Upper lobe of left lung (tissue), 6 donors: ENCODE measurements around the gene CCR9. TPM values are rescaled to one million over a fixed set of nuclear protein-coding genes. Genes with fewer than 3 reads are reported as not detected.
A peak's percentile ranks its signal among the peaks of the same experiment; 100 is the strongest.

Experiments used
- ATAC-seq, 2 donors: fragments of 200-7000 bp; cut with Tn5 transposase; one replicate each; pipeline ENCODE4 v1.9.1; 2022; ENCODE audit warnings: mild to moderate bottlenecking in 2 of 2, moderate library complexity in 2 of 2; ENCODE audit not compliant: low FRiP score in 2 of 2
- DNase-seq, 2 donors: peaks; one replicate each; pipeline ENCODE4 v3.0.0-alpha.2; 2019 to 2020
- H3K27ac ChIP-seq, 4 donors: fragments of 200-600 bp; sonication (generic); one replicate each; pipeline ENCODE4 v1.5.1; 2016 to 2019
- H3K27me3 ChIP-seq, 4 donors: fragments of 200-600 bp; sonication (generic); one replicate each; pipeline ENCODE4 v1.5.1; 2017 to 2019
- H3K36me3 ChIP-seq, 4 donors: fragments of 200-600 bp; sonication (generic); one replicate each; pipeline ENCODE4 v1.5.1; 2016 to 2019
- H3K4me1 ChIP-seq, 4 donors: fragments of 200-600 bp; sonication (generic); one replicate each; pipeline ENCODE4 v1.5.1; 2018 to 2019
- H3K4me3 ChIP-seq, 4 donors: fragments of 200-600 bp; sonication (generic); one replicate each; pipeline ENCODE4 v1.5.1; 2017 to 2019; ENCODE audit warnings: mild to moderate bottlenecking in 2 of 4, moderate library complexity in 1 of 4
- H3K9me3 ChIP-seq, 4 donors: fragments of 200-600 bp; sonication (generic); one replicate each; pipeline ENCODE4 v1.5.1; 2018 to 2019
- EP300 ChIP-seq, 4 donors: sonication (generic); formaldehyde crosslinking; IDR thresholded peaks; one replicate each; pipeline ENCODE4 v1.5.1; 2017; ENCODE audit warnings: antibody characterized with exemption in 4 of 4, control low read depth in 2 of 4
- POLR2A ChIP-seq, 4 donors: fragments of 450-650 bp; IDR thresholded peaks; one replicate each; pipeline ENCODE4 v1.5.1; 2016 to 2017; ENCODE audit warnings: antibody characterized with exemption in 4 of 4, mild to moderate bottlenecking in 2 of 4
- POLR2AphosphoS5 ChIP-seq, 2 donors: sonication (generic); formaldehyde crosslinking; IDR thresholded peaks; one replicate each; pipeline ENCODE4 v1.5.1; 2017; ENCODE audit warnings: antibody characterized with exemption in 2 of 2
- WGBS, 2 donors: methylation state at CpG; one replicate each; pipeline ENCODE4 v1.1.5; 2017 to 2018; 5-methylcytosine and 5-hydroxymethylcytosine counted together
- total RNA-seq, 6 donors: library from RNA; depleted of rRNA in 4 of 6; stranded (reverse); fragments of >200 nt in 4 of 6; gene quantifications; one replicate each; pipeline versions ENCODE4 v1.1.0 to v1.2.1, GENCODE V29; 2016 to 2021
- TF ChIP-seq, protein P1 (sequence below), 6 experiments: fragments of 450-650 bp in 4 of 6; fragments of 200-600 bp in 2 of 6; sonication (generic) in 2 of 6; IDR thresholded peaks; one replicate each; pipeline ENCODE4 v1.5.1; 2016 to 2019; ENCODE audit warnings: antibody characterized with exemption in 6 of 6
- donor health status: DM: no; HTN: no; CAD: no; lungs with moderate emphysema.
- donor health status: DM: no; HTN: yes; CAD: no; lungs with severe emphysema.

CCR9 gene
- total RNA-seq, 6 donors from 2014 or later, result 0.11 to 0.13 TPM; not detected in 4

DNA sequence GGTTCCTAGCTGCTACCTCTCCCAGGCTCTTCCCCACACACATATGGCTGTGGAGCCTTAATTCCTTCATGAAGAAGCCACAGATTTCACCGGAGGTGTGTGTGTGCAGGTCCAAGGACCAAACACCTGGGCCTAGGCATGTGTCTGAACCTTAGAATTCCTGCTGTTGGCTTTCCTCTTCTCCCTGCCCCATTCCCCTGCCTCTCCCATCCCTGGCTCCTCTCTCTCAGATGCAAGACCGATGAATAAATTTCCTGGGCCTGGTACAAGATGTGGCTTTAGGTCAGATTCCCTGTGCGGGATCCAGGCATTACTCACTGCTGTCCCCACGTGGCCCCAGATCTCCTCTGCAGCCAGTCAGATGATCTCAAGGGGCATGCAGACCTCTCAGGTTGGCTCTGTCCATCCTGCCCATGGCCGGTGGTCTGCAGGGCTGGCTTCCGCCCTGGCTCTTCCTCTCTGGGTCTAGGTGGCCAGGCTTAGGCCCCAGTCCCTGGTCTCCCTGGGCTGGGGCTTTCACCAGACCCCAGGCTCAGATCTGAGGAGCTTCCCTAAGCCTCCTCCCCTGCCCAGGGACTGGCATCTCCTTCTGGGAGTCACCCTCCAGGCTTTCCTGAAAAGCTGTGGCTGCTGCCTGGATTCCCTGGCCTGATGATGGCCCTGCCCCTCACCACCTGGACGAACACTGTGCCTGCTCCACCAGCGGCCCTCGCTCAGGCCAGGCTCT lies 20.5 kb downstream of the CCR9 start:
- no peak overlapping the region for H3K27ac ChIP-seq
- DNase-seq, result no peak

DNA sequence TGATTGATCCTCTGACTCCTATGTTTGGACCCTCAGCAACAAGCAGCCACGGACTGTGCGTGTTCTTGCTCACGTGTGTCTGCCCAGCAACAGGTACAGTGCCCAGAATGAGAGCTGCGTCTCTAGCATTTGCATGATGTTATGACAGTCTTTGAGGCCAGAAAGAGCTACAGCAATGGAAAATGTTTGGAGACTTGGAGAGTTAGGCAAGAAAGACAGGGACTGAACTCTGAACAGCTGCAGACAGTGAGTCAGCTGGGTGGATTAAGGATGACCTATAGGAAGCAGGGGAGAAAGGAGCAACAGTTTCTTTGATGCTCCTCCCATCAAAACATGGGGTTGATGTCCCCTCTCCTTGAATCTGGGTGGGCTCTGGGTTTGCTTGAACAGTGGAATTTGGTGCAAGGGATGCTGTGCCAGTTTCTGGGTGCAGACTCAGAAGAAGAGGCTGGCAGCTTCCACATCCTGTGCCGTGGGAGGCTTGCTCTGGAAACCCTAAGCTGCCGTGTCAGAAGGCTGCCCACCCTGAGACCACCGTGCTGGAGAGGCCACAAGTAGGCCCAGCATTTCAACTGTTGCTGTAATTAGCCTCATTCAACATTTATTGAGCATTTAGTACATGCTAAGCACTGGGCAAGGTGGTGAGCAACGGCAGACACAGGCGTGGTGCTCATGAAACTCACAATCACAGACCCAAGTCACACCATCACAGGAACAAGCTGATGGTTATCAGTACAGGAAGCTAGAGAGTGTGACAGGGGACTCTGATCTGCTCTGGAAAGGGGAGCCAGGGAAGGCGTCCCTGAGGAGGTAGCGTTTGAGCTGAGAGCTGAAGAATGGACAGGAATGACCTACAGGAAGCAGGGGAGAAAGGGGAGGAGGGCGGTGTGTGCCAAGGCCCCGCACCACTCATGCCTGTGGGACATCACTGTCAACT lies 21.7 kb downstream of the CCR9 start:
- ATAC-seq (peak in 1 of 2 donors; percentile 62), DNase-seq (no peak)
- no peak overlapping the region for H3K4me3 ChIP-seq
- WGBS, 2 donors, result 65 to 68% methylated on average over 12 to 13 of the region's 13 CpGs
- no peaks in the 10 kb centered on the region for H3K4me1 ChIP-seq
- no peak for TF ChIP-seq EP300 (IDR thresholded peaks at IDR 0.05)
- TF ChIP-seq POLR2AphosphoS5 (IDR thresholded peaks at IDR 0.05), result no peak
- TF ChIP-seq POLR2A (IDR thresholded peaks at IDR 0.05), result no peak
- TF ChIP-seq, protein P1, sequence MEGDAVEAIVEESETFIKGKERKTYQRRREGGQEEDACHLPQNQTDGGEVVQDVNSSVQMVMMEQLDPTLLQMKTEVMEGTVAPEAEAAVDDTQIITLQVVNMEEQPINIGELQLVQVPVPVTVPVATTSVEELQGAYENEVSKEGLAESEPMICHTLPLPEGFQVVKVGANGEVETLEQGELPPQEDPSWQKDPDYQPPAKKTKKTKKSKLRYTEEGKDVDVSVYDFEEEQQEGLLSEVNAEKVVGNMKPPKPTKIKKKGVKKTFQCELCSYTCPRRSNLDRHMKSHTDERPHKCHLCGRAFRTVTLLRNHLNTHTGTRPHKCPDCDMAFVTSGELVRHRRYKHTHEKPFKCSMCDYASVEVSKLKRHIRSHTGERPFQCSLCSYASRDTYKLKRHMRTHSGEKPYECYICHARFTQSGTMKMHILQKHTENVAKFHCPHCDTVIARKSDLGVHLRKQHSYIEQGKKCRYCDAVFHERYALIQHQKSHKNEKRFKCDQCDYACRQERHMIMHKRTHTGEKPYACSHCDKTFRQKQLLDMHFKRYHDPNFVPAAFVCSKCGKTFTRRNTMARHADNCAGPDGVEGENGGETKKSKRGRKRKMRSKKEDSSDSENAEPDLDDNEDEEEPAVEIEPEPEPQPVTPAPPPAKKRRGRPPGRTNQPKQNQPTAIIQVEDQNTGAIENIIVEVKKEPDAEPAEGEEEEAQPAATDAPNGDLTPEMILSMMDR (IDR thresholded peaks at IDR 0.05), result no peak
- H3K9me3 ChIP-seq, result no peaks in the 10 kb centered on the region
- no peak overlapping the region for H3K27ac ChIP-seq
- no peaks in the 10 kb centered on the region for H3K27me3 ChIP-seq
- H3K36me3 ChIP-seq, result no peaks in the 10 kb centered on the region

More for the DNA sequence above, 20.5 kb downstream of the CCR9 start:
- WGBS, 2 donors, result 75 to 92% methylated on average over 8 to 9 of the region's 9 CpGs
- Histone ChIP-seq H3K9me3 (no peaks in the 10 kb centered on the region), H3K4me3 (no peak overlapping the region), H3K36me3 (no peaks in the 10 kb centered on the region), H3K4me1 (no peaks in the 10 kb centered on the region), H3K27me3 (no peaks in the 10 kb centered on the region)
- TF ChIP-seq POLR2A (IDR thresholded peaks at IDR 0.05) (no peak), POLR2AphosphoS5 (IDR thresholded peaks at IDR 0.05) (no peak), EP300 (IDR thresholded peaks at IDR 0.05) (no peak)
- TF ChIP-seq, protein P1 (IDR thresholded peaks at IDR 0.05), result no peak
- ATAC-seq, result peak; percentile 38 to 68

DNA sequence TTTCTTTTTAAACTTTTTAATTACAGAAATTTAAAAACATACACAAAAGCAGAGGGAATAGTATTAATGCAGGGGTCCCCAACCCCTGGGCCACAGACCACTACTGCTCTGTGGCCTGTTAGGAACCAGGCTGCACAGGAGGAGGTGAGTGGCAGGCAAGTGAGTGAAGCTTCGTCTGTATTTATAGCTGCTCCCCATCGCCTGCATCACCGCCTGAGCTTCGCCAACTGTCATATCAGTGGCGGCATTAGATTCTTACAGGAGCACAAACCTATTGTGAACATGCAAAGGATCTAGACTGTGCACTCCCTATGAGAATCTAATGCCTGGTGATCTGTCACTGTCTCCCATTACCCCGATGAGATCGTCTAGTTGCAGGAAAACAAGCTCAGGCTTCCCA lies 22.4 kb downstream of the CCR9 start:
- Histone ChIP-seq H3K27ac (no peak overlapping the region), H3K9me3 (no peaks in the 10 kb centered on the region), H3K27me3 (no peaks in the 10 kb centered on the region), H3K36me3 (no peaks in the 10 kb centered on the region), H3K4me1 (no peaks in the 10 kb centered on the region), H3K4me3 (no peak overlapping the region)
- DNase-seq (no peak), ATAC-seq (no peak)
- WGBS, 2 donors, result 81 to 90% methylated on average over 7 of the region's 7 CpGs
- TF ChIP-seq POLR2AphosphoS5 (IDR thresholded peaks at IDR 0.05) (no peak), EP300 (IDR thresholded peaks at IDR 0.05) (no peak), POLR2A (IDR thresholded peaks at IDR 0.05) (no peak)
- TF ChIP-seq, protein P1 (IDR thresholded peaks at IDR 0.05), result no peak

DNA sequence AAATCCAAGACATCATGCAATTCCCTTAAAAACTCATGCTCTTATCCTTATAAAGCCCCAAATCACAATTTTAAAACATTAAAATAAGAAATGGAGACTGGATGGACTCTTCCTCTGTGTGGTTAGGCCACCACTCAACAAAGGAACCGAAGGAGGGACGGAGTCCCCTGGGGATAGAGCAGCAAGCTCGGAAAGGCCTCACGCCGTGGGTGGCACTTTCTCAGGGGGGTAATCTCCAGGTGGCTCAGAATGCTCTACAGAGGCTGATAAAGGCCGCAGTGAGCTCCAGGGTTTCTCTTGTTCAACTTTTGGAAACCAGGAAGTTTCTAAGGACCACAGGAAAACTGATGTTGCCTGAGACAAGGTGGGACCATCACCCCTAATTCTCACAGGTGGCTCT lies 23.2 kb downstream of the CCR9 start:
- Histone ChIP-seq H3K4me1 (no peaks in the 10 kb centered on the region), H3K27ac (no peak overlapping the region), H3K9me3 (no peaks in the 10 kb centered on the region), H3K36me3 (no peaks in the 10 kb centered on the region), H3K27me3 (no peaks in the 10 kb centered on the region), H3K4me3 (no peak overlapping the region)
- no peak for DNase-seq
- ATAC-seq, result no peak
- TF ChIP-seq EP300 (IDR thresholded peaks at IDR 0.05) (no peak), POLR2A (IDR thresholded peaks at IDR 0.05) (no peak), POLR2AphosphoS5 (IDR thresholded peaks at IDR 0.05) (no peak)
- TF ChIP-seq, protein P1 (IDR thresholded peaks at IDR 0.05), result no peak
- WGBS, 2 donors, result 90 to 92% methylated on average over 6 of the region's 6 CpGs
